ENCODE data around the gene OVCA2. TPM values are rescaled to one million over a fixed set of nuclear protein-coding genes. Genes with fewer than 3 reads are reported as not detected.

The OVCA2 gene
- 10.1 TPM for polyA plus RNA-seq (ENCODE audit: insufficient read length)
- long read RNA-seq, donor 1, transcript OVCA2-201 (2 exons, 1,122 nt): major isoform, 31 of 31 reads
- long read RNA-seq, donor 1, partial matches to known transcripts: 0 of 31 reads
- long read RNA-seq, donor 1, other reads (novel, unspliced or antisense): 0 of 31 reads
- long read RNA-seq, donor 2, transcript OVCA2-201 (2 exons, 1,122 nt): major isoform, 19 of 19 reads
- long read RNA-seq, donor 2, partial matches to known transcripts: 0 of 19 reads
- long read RNA-seq, donor 2, other reads (novel, unspliced or antisense): 0 of 19 reads
- long read RNA-seq, donor 3, transcript OVCA2-201 (2 exons, 1,122 nt): major isoform, 15 of 15 reads
- long read RNA-seq, donor 3, partial matches to known transcripts: 0 of 15 reads
- long read RNA-seq, donor 3, other reads (novel, unspliced or antisense): 0 of 15 reads
- long read RNA-seq, donor 4, transcript OVCA2-201 (2 exons, 1,122 nt): major isoform, 8 of 8 reads
- long read RNA-seq, donor 4, partial matches to known transcripts: 0 of 8 reads
- long read RNA-seq, donor 4, other reads (novel, unspliced or antisense): 0 of 8 reads
- long read RNA-seq, donor 5, transcript OVCA2-201 (2 exons, 1,122 nt): major isoform, 43 of 43 reads
- long read RNA-seq, donor 5, partial matches to known transcripts: 0 of 43 reads
- long read RNA-seq, donor 5, other reads (novel, unspliced or antisense): 0 of 43 reads
- long read RNA-seq, donor 6, transcript OVCA2-201 (2 exons, 1,122 nt): major isoform, 30 of 30 reads
- long read RNA-seq, donor 6, partial matches to known transcripts: 0 of 30 reads
- long read RNA-seq, donor 6, other reads (novel, unspliced or antisense): 0 of 30 reads
- long read RNA-seq, donor 7, transcript OVCA2-201 (2 exons, 1,122 nt): major isoform, 21 of 21 reads
- long read RNA-seq, donor 7, partial matches to known transcripts: 0 of 21 reads
- long read RNA-seq, donor 7, other reads (novel, unspliced or antisense): 0 of 21 reads
- long read RNA-seq, donor 8, transcript OVCA2-201 (2 exons, 1,122 nt): major isoform, 14 of 14 reads
- long read RNA-seq, donor 8, partial matches to known transcripts: 0 of 14 reads
- long read RNA-seq, donor 8, other reads (novel, unspliced or antisense): 0 of 14 reads

GRCh38 chr17:2041561-2042389 lies at the start of gene OVCA2:
Gene OVCA2 (plus strand): TSS chr17:2042022. CDS start chr17:2042048, 26 bp downstream.
- DNase-seq: peak; percentile 95

- DNase-seq: no peak
Observed at GRCh38 chr17:1992541-1992940, 49.3 kb upstream of the OVCA2 start.

- DNase-seq: no peak
Observed at GRCh38 chr17:1994707-1995106, 47.1 kb upstream of the OVCA2 start.

- no peak for DNase-seq
Observed at GRCh38 chr17:1995321-1995892, 46.4 kb upstream of the OVCA2 start.

- no peak for DNase-seq
Observed at GRCh38 chr17:1995907-1996799, 45.7 kb upstream of the OVCA2 start.

GRCh38 chr17:1996800-1997288 lies 45.0 kb upstream of the OVCA2 start:
- no peak for DNase-seq

GRCh38 chr17:1997289-1997926 lies 44.4 kb upstream of the OVCA2 start:
- no peak for DNase-seq

GRCh38 chr17:1997927-1998742 lies 43.7 kb upstream of the OVCA2 start:
- DNase-seq: no peak

GRCh38 chr17:1999557-2000251 lies 42.1 kb upstream of the OVCA2 start:
- no peak for DNase-seq

- DNase-seq: no peak
Observed at GRCh38 chr17:2002767-2003329, 39.0 kb upstream of the OVCA2 start.

- no peak for DNase-seq
Observed at GRCh38 chr17:2003525-2003924, 38.3 kb upstream of the OVCA2 start.

GRCh38 chr17:2004435-2004952 lies 37.3 kb upstream of the OVCA2 start:
- DNase-seq: no peak

- DNase-seq: no peak
Observed at GRCh38 chr17:2008332-2009126, 33.3 kb upstream of the OVCA2 start.

GRCh38 chr17:2009737-2010136 lies 32.1 kb upstream of the OVCA2 start:
- no peak for DNase-seq

GRCh38 chr17:2011411-2012371 lies 30.1 kb upstream of the OVCA2 start:
- no peak for DNase-seq

Measured in left kidney (tissue), 8 donors.